HG03521 (cell line): ENCODE results near the gene DPH7.
"Not testable (repeated sequence)": the region's sequence is repeated elsewhere in the genome, so short reads cannot be mapped to it uniquely, and the experiment has no call there.

Experiments used
- ATAC-seq: cut with Tn5 transposase; IDR thresholded peaks from one replicate; pipeline ENCODE4 v1.9.1; 2021; ENCODE audit warnings: mild to moderate bottlenecking, moderate library complexity; ENCODE audit not compliant: unreplicated experiment

The DPH7 gene

GRCh38 chr9:137606734-137607138 lies 28.0 kb upstream of the DPH7 start:
- no peak for ATAC-seq

- no peak for ATAC-seq
Observed at GRCh38 chr9:137606005-137606621, 27.4 kb upstream of the DPH7 start.

- ATAC-seq: peak; percentile 78
Observed at GRCh38 chr9:137605121-137606004, 26.6 kb upstream of the DPH7 start, which contains the start of gene ARRDC1. TSS of gene ARRDC1 (plus strand) at chr9:137605686. CDS start at chr9:137605718, 32 bp downstream.

- ATAC-seq: no peak
Observed at GRCh38 chr9:137604345-137605086, 25.8 kb upstream of the DPH7 start.

- ATAC-seq: no peak
Observed at GRCh38 chr9:137603879-137604278, 25.2 kb upstream of the DPH7 start.

GRCh38 chr9:137602661-137603060 lies 23.9 kb upstream of the DPH7 start:
- ATAC-seq: no peak

- ATAC-seq: no peak
Observed at GRCh38 chr9:137598943-137599342, 20.2 kb upstream of the DPH7 start.

GRCh38 chr9:137596577-137596976 lies 17.9 kb upstream of the DPH7 start:
- not testable (repeated sequence) for ATAC-seq

GRCh38 chr9:137593176-137593575 lies 14.5 kb upstream of the DPH7 start:
- no peak for ATAC-seq

- no peak for ATAC-seq
Observed at GRCh38 chr9:137592767-137593166, 14.0 kb upstream of the DPH7 start.

GRCh38 chr9:137590469-137591383 lies 12.0 kb upstream of the DPH7 start, which contains the start of gene ZMYND19:
TSS of gene ZMYND19 (minus strand) at chr9:137590512. CDS start at chr9:137590263, 249 bp downstream.
- peak; percentile 87 for ATAC-seq

- no peak for ATAC-seq
Observed at GRCh38 chr9:137590123-137590468, 11.4 kb upstream of the DPH7 start.

GRCh38 chr9:137589441-137590122 lies 10.9 kb upstream of the DPH7 start:
- ATAC-seq: peak; percentile 17

GRCh38 chr9:137588891-137589290 lies 10.2 kb upstream of the DPH7 start:
- no peak for ATAC-seq

GRCh38 chr9:137588311-137588710 lies 9.6 kb upstream of the DPH7 start:
- no peak for ATAC-seq

- ATAC-seq: no peak
Observed at GRCh38 chr9:137586854-137587253, 8.1 kb upstream of the DPH7 start.

- ATAC-seq: no peak
Observed at GRCh38 chr9:137583957-137584356, 5.2 kb upstream of the DPH7 start.

GRCh38 chr9:137583347-137583746 lies 4.6 kb upstream of the DPH7 start:
- no peak for ATAC-seq

- no peak for ATAC-seq
Observed at GRCh38 chr9:137582286-137582860, 3.6 kb upstream of the DPH7 start.
